Measurements from ENCODE around the gene PHF12. TPM values are rescaled to one million over a fixed set of nuclear protein-coding genes. Genes with fewer than 3 reads are reported as not detected.

Gene PHF12
- total RNA-seq, 2 experiments from 2014 or later = 47.4 to 48.5 TPM

DNA sequence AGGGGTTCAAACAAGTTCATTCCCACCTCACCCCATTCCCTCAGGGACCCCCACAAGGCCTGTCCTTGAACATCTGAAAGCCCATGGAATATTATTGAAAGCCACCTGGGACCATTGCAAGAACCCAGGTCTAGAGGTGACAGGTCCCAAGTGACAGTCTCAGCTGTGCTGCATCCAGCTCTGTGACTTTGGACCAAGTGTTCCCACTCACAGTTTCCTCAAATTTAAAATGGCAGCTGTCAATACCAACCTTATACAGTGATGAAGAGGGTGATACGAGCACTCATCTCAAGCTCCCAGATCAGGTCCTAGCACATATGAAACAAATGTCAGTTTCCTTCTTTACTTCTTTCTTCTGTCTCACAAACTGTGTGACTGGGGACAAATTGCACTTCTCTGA is 87.4 kb downstream of the PHF12 start:
- CTCF ChIA-PET = interaction anchor here (0.6 to 1.1 kb wide), 2 partner anchors 47 to 60 kb away, joined by 3 to 4 read pairs; no protein-coding TSS in a partner anchor
- POLR2A ChIA-PET = no interaction called here

- ChIA-PET POLR2A (no interaction called here), CTCF (interaction anchor here (0.7 kb wide), 2 partner anchors 9 to 13 kb away, joined by 3 read pairs; no protein-coding TSS in a partner anchor)
Observed at GRCh38 chr17:28862561-28862960, 88.8 kb downstream of the PHF12 start.

GRCh38 chr17:28861393-28862203 is 89.7 kb downstream of the PHF12 start:
- POLR2A ChIA-PET = no interaction called here
- CTCF ChIA-PET = interaction anchor here (0.7 to 1.3 kb wide), 5 partner anchors 12 to 134 kb away, joined by 3 to 5 read pairs (median 3); no protein-coding TSS in a partner anchor

DNA sequence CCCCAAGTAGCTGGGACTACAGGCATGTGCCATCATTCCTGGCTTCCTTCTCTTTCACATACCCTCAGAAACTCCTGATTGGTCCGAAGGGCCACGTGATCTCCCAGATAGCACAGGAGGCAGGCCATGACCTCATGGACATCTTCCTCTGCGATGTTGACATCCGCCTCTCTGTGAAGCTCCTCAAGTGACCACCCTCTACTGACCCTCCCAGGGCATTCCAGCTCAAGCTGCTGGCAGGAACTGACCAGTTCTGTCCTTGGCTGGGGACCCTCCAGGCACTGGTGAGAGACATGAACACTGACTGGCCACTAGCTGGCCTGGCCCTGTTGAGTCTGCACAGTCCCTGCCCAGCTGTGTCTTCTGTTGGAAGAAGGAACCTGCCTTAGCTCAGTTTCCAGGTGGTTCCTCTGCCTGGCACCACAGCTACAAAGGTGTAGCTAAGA is 90.9 kb downstream of the PHF12 start:
- POLR2A ChIA-PET = no interaction called here
- CTCF ChIA-PET = interaction anchor here (0.8 to 1.4 kb wide), 3 partner anchors 11 to 97 kb away, joined by 3 to 6 read pairs (median 4); no protein-coding TSS in a partner anchor

DNA sequence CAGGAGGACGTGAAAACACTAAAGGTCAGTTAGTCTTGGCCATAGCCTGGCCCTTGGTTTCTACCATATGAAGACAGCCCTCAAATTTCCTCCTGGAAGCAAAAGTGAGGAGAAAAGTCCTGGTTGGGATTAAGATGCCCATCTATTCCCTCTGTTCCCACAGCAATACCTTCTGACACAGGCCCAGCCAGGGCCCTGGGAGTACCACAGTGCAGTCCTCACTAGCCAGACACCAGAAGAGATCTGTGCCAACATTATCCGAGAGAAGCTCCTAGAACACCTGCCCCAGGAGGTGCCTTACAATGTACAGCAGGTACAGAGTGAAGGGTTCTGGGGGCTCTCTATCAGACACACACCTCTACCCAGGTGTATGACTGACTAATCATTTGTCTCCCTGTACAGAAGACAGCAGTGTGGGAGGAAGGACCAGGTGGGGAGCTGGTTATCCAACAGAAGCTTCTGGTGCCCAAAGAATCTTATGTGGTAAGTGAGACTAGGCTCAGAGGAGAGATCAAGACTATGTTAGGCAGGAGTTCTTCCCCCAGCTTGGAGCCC is 92.4 kb downstream of the PHF12 start:
- ChIA-PET CTCF (interaction anchor here (0.6 to 2.1 kb wide), 6 partner anchors 10 to 95 kb away, joined by 3 to 8 read pairs (median 4); partner anchors contain the start of gene DHRS13), POLR2A (interaction anchor here (0.5 kb wide), 2 partner anchors 147 to 1493 kb away, joined by 3 to 4 read pairs; partner anchors contain the start of gene PROCA1)

GRCh38 chr17:28857905-28858800 is 93.2 kb downstream of the PHF12 start:
- POLR2A ChIA-PET = no interaction called here
- CTCF ChIA-PET = interaction anchor here (0.6 to 2.1 kb wide), 4 partner anchors 9 to 104 kb away, joined by 3 to 8 read pairs (median 5); no protein-coding TSS in a partner anchor

DNA sequence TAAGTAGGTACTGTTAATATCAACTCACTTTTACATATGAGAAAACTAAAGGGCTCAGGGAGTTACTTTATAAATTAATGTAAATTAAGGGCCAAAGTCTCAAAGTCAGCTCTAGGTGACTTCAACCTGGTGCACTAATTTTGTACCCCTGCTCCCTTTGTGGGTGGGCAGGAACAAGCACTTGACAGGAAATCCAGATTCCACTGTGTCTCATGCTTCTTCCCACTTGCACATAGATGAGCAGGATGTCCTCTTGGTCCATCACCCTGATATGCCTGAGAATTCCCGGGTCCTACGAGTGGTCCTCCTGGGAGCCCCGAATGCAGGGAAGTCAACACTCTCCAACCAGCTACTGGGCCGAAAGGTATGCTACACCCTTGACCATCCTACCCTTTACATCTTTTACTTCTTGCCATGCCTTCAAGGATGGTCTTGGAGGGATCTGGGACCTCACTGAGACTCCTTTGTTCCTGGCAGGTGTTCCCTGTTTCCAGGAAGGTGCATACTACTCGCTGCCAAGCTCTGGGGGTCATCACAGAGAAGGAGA is 95.2 kb downstream of the PHF12 start:
- POLR2A ChIA-PET = interaction anchor here (0.6 to 0.8 kb wide), 3 partner anchors 29 to 131 kb away, joined by 3 to 13 read pairs (median 4); no protein-coding TSS in a partner anchor
- CTCF ChIA-PET = interaction anchor here (0.6 to 1.6 kb wide), 4 partner anchors 14 to 111 kb away, joined by 3 to 5 read pairs (median 4); partner anchors contain the start of gene FAM222B

DNA sequence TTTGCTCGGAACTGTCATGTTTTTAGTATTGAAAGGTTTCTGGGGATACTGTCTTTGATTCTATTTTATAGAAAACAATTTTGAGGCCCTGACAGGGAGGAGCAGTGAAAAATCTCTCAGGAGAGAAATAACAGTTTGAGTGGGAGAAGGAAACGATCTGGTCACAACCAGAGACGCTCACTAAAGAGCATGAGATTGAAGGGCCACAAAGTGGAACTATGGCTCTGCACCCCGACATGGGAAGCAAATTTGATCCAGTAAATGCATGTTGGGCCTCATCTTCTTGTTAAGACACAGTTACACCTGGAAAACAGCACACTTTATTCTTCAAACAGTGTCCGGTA is 96.0 kb downstream of the PHF12 start:
- CTCF ChIA-PET = interaction anchor here (0.9 to 1.6 kb wide), 2 partner anchors 13 to 92 kb away, joined by 5 read pairs; partner anchors contain the start of gene FAM222B
- POLR2A ChIA-PET = interaction anchor here (0.8 kb wide), 2 partner anchors 41 to 130 kb away, joined by 3 to 4 read pairs; no protein-coding TSS in a partner anchor

Other genes with a start within 250 kb of the PHF12 start
- 1 to 10 TPM; 3.9 to 4.8 TPM for gene PROCA1, start 239.6 kb downstream of the PHF12 start, total RNA-seq
- gene RAB34, start 233.7 kb downstream of the PHF12 start, total RNA-seq = 10 to 100 TPM in 1 of 2 experiments, 1 to 10 TPM in 1; 8.5 to 11.7 TPM
- gene RPL23A, start 231.5 kb downstream of the PHF12 start, total RNA-seq = 1,000 to 10,000 TPM; 2,504 to 2,566 TPM
- gene TLCD1, start 225.3 kb downstream of the PHF12 start, total RNA-seq = 10 to 100 TPM; 20.1 to 22.0 TPM
- gene NEK8, start 222.7 kb downstream of the PHF12 start, total RNA-seq = 1 to 10 TPM; 6.0 to 6.8 TPM
- gene TRAF4, start 207.5 kb downstream of the PHF12 start, total RNA-seq = 100 to 1,000 TPM; 158 to 159 TPM
- 10 to 100 TPM; 20.1 to 20.3 TPM for gene FAM222B, start 108.7 kb downstream of the PHF12 start, total RNA-seq
- gene ERAL1, start 96.5 kb downstream of the PHF12 start, total RNA-seq = 10 to 100 TPM; 72.3 to 76.4 TPM
- 10 to 100 TPM; 89.8 to 96.5 TPM for gene FLOT2, start 53.8 kb downstream of the PHF12 start, total RNA-seq
- 10 to 100 TPM; 33.6 to 34.3 TPM for gene DHRS13, start 48.4 kb downstream of the PHF12 start, total RNA-seq
- gene SEZ6, start 54.5 kb upstream of the PHF12 start, total RNA-seq = not detected
- 1 to 10 TPM; 1.6 to 1.8 TPM for gene PIPOX, start 91.6 kb upstream of the PHF12 start, total RNA-seq
- gene MYO18A, start 228.9 kb upstream of the PHF12 start, total RNA-seq = 10 to 100 TPM; 27.5 to 29.6 TPM